Measurements from ENCODE around the gene PDE3A. TPM values are rescaled to one million over a fixed set of nuclear protein-coding genes. Genes with fewer than 3 reads are reported as not detected.

The PDE3A gene
- total RNA-seq, 1 donor, result 1.3 TPM

DNA sequence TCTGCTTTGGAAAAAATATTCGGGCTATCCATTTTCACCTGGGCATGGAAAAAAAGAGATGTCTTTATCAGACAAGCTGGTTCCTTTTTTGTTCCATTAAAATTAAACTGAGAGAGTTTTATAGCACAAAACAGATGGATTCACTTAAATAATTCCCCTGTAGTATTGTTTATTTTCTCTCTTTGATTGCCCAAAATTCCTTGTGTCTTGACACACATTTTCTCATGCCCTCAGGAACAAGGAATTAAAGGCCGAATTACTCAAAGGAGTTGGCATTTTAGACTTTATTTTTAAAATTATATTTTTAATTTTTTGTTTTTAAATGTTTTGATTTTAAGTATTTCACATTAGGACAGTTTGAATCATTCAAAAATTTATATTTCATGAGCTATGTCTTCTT lies 257.2 kb downstream of the PDE3A start:
- H3K4me1 ChIP-seq (ENCODE audit: insufficient read depth, low read length), result no peaks in the 10 kb centered on the region
- H3K4me3 ChIP-seq (ENCODE audit: low read length), result no peak overlapping the region
- no peaks in the 10 kb centered on the region for H3K27me3 ChIP-seq (ENCODE audit: insufficient read depth, low read length)
- no peaks in the 10 kb centered on the region for H3K9me3 ChIP-seq (ENCODE audit: low read depth, low read length)

DNA sequence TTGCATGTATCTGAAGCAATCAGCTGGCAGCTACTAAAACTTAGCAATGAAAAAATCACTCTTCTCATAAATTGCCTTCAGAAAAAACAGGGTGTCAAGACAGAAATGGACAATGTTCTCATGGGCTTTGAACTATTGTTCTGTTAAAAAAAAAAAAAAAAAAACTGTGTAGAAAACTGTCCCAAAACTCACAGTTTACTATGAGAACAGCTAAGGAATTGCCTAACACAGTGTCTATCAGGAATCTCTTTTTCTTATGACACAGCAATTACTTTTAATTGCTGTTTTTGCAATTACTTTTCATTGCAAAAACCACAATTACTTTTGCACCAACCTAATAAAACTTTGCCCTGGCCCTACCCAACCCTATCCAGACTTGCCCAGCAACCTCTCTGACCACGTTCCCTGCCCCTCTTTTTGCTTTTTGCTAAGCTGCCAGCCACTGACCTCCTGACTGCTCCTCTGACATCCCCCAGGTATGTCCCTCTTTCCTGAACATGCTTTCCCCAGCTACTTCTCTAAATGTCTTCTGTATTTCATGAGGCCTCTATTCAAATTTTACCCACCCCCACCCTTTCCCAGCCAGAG lies 258.8 kb downstream of the PDE3A start:
- H3K4me1 ChIP-seq (ENCODE audit: insufficient read depth, low read length), result no peaks in the 10 kb centered on the region
- H3K4me3 ChIP-seq (ENCODE audit: low read length), result no peak overlapping the region
- no peaks in the 10 kb centered on the region for H3K27me3 ChIP-seq (ENCODE audit: insufficient read depth, low read length)
- no peaks in the 10 kb centered on the region for H3K9me3 ChIP-seq (ENCODE audit: low read depth, low read length)

GRCh38 chr12:20628226-20628787 lies 260.0 kb downstream of the PDE3A start:
- H3K27me3 ChIP-seq (ENCODE audit: insufficient read depth, low read length), result no peaks in the 10 kb centered on the region
- H3K4me1 ChIP-seq (ENCODE audit: insufficient read depth, low read length), result no peaks in the 10 kb centered on the region
- no peaks in the 10 kb centered on the region for H3K9me3 ChIP-seq (ENCODE audit: low read depth, low read length)
- H3K4me3 ChIP-seq (ENCODE audit: low read length), result no peak overlapping the region

DNA sequence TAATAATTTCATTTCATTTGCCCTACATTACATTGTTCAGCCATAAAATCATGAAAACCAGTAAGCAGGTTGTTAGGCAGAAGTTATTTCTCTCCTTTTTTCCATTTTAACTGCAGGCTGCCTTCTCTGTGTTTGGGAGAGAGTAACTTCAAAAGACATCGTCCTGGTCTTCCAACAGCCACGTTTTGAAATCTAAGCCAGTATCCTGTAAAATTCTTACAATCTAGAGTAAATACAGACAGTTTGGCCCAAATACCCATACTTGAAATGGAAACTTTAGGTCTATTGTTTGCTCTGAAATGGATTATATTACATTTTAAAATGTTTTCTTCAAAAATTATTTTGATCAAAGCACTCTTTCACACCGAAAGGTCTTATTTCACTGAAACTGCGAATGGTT lies 260.7 kb downstream of the PDE3A start:
- Histone ChIP-seq H3K27me3 (ENCODE audit: insufficient read depth, low read length) (no peaks in the 10 kb centered on the region), H3K9me3 (ENCODE audit: low read depth, low read length) (no peaks in the 10 kb centered on the region), H3K4me3 (ENCODE audit: low read length) (no peak overlapping the region), H3K4me1 (ENCODE audit: insufficient read depth, low read length) (no peaks in the 10 kb centered on the region)

DNA sequence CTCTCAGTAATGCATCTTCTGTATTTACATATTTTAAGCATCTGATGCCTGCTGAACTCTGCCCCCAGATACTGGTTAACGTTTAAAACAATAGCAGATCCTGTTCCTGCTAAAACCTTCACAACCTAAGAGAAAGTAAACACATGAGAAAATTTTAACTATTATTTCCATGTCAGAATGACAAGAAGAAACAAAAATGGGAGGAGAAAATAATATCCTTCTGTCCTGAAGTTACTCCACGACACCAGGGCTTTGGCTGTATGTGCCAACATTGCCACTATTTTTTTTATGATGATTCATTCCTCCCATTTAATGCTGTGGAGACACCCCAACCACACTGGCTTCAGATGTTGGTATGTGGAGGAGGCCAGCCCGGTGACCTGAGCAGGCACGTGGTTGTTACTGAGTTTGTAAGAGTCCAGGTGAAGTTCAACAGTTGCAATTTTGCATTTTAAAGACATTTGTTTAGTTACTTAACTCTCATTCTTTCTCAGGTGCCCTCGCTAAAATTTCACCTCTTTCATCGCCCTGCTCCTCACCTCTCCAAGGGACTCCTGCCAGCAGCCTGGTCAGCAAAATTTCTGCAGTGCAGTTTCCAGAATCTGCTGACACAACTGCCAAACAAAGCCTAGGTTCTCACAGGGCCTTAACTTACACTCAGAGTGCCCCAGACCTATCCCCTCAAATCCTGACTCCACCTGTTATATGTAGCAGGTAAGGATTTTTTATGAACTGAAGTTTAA lies 261.2 kb downstream of the PDE3A start:
- H3K9me3 ChIP-seq (ENCODE audit: low read depth, low read length), result no peaks in the 10 kb centered on the region
- no peaks in the 10 kb centered on the region for H3K27me3 ChIP-seq (ENCODE audit: insufficient read depth, low read length)
- H3K4me3 ChIP-seq (ENCODE audit: low read length), result no peak overlapping the region
- no peaks in the 10 kb centered on the region for H3K4me1 ChIP-seq (ENCODE audit: insufficient read depth, low read length)

DNA sequence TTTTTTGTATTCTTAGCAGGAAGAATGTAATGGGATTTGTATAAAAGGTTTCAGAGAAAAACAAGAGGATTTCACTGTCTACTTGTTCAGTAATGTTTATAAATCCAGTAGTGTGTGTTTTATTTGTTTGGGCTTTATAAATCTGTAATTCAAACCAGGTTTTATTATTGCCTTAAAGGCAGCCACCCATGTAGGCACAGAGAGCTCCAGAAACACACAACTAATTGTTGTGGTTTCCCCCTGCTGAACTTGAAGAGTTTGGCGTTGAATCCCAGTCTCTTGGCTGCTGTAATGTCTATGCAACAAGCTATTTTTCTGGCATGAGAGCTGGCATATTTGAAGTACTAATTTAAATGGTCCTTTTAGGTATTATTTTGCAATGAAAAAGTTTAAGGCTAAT lies 263.4 kb downstream of the PDE3A start:
- no peaks in the 10 kb centered on the region for H3K27me3 ChIP-seq (ENCODE audit: insufficient read depth, low read length)
- H3K4me3 ChIP-seq (ENCODE audit: low read length), result no peak overlapping the region
- no peaks in the 10 kb centered on the region for H3K9me3 ChIP-seq (ENCODE audit: low read depth, low read length)
- no peaks in the 10 kb centered on the region for H3K4me1 ChIP-seq (ENCODE audit: insufficient read depth, low read length)

- Histone ChIP-seq H3K27me3 (ENCODE audit: insufficient read depth, low read length) (no peaks in the 10 kb centered on the region), H3K9me3 (ENCODE audit: low read depth, low read length) (no peaks in the 10 kb centered on the region), H3K4me1 (ENCODE audit: insufficient read depth, low read length) (no peaks in the 10 kb centered on the region), H3K4me3 (ENCODE audit: low read length) (no peak overlapping the region)
Measured at GRCh38 chr12:20641106-20641505, 272.8 kb downstream of the PDE3A start.

DNA sequence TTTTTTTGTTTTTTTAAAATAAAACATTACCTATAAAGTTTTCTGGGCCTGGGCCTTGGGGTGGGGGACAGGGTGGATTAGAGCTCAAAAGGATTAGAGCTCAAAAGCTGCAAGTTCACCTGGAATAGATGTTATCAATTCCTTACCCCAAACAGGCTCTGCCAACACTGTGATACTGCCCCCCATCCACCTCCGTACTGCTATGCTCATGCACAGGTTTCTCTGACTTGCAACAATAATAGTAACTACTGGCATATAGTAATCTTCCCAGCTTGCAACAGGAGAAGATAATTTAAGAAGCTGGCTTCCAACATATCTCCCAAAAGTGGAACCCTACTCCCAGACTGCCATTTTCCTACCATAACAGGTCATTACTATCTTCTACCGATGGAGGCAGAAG lies 275.5 kb downstream of the PDE3A start:
- H3K4me3 ChIP-seq (ENCODE audit: low read length), result no peak overlapping the region
- no peaks in the 10 kb centered on the region for H3K9me3 ChIP-seq (ENCODE audit: low read depth, low read length)
- H3K4me1 ChIP-seq (ENCODE audit: insufficient read depth, low read length), result no peaks in the 10 kb centered on the region
- H3K27me3 ChIP-seq (ENCODE audit: insufficient read depth, low read length), result no peaks in the 10 kb centered on the region

DNA sequence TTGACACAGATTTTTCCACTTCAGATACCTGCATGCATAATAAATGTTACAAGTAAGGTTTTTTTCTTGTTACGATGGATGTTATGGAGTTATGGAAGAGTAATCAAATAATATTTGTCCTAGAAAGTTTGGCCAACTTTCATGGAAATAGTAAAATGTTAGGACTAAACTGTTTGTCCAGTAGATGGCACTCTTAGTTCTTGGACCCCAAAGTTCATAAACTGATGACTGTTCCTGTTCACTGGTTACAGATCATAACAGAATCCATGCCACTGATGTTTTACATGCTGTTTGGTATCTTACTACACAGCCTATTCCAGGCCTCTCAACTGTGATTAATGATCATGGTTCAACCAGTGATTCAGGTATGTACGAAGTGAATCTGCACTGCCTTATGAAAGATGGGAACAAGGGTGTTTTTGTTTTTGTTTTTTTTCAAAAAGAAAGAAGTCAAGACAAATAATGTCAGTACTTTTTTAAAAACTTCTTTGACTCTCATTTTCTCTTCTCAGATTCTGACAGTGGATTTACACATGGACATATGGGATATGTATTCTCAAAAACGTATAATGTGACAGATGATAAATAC lies 278.0 kb downstream of the PDE3A start:
- no peaks in the 10 kb centered on the region for H3K4me1 ChIP-seq (ENCODE audit: insufficient read depth, low read length)

DNA sequence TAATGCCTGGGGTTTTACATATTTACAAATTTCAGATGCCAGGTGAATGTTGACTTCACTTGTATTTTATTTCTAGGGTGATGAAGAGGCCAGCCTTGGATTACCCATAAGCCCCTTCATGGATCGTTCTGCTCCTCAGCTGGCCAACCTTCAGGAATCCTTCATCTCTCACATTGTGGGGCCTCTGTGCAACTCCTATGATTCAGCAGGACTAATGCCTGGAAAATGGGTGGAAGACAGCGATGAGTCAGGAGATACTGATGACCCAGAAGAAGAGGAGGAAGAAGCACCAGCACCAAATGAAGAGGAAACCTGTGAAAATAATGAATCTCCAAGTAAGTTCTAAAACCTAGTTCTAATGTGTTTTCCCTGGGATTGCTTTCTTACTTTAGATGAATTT lies 285.5 kb downstream of the PDE3A start:
- Histone ChIP-seq H3K27me3 (ENCODE audit: insufficient read depth, low read length) (no peaks in the 10 kb centered on the region), H3K9me3 (ENCODE audit: low read depth, low read length) (no peaks in the 10 kb centered on the region), H3K4me3 (ENCODE audit: low read length) (no peak overlapping the region), H3K4me1 (ENCODE audit: insufficient read depth, low read length) (no peaks in the 10 kb centered on the region)

More for the DNA sequence above, 278.0 kb downstream of the PDE3A start:
- Histone ChIP-seq H3K27me3 (ENCODE audit: insufficient read depth, low read length) (no peaks in the 10 kb centered on the region), H3K4me3 (ENCODE audit: low read length) (no peak overlapping the region), H3K9me3 (ENCODE audit: low read depth, low read length) (no peaks in the 10 kb centered on the region)

DNA sequence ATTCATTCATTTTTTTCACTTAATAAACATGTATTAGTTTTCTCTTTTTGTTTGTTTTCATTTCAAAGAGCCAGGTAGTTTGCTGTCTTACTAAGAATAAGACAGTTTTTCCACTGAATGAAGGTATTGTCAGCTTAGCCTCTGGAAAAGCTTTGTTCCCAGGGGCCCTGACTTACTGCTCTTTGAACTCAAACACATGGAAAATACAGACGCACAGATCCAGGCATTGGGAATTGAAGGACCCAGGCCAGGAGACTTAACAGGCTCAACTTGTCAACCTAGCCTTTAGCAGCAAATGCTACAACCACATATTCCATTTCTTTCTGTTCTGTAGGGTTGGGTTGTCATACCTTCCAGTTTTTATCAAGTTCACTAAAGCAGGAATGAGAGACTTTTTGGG lies 288.3 kb downstream of the PDE3A start:
- no peaks in the 10 kb centered on the region for H3K4me1 ChIP-seq (ENCODE audit: insufficient read depth, low read length)
- H3K9me3 ChIP-seq (ENCODE audit: low read depth, low read length), result no peaks in the 10 kb centered on the region
- no peak overlapping the region for H3K4me3 ChIP-seq (ENCODE audit: low read length)
- H3K27me3 ChIP-seq (ENCODE audit: insufficient read depth, low read length), result no peaks in the 10 kb centered on the region

DNA sequence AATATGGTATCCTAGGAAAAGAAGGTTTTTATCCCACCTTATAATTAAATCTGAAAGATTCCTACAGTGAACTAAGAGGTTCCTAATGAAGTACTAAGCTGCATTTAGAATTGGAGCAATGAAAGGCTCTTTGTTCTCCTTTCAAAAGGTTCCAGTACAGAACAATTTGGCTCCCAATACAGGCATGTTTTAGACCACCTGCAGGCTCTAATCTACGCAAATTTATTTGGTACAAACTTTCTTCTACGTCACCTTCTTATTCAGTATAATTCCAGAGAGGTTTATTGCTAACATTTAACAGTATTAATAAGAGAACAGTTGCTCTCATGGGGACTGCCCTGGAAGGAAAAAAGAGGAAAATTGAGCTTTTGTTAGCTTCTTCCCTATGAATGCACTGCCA lies 289.2 kb downstream of the PDE3A start:
- Histone ChIP-seq H3K4me3 (ENCODE audit: low read length) (no peak overlapping the region), H3K27me3 (ENCODE audit: insufficient read depth, low read length) (no peaks in the 10 kb centered on the region), H3K9me3 (ENCODE audit: low read depth, low read length) (no peaks in the 10 kb centered on the region), H3K4me1 (ENCODE audit: insufficient read depth, low read length) (no peaks in the 10 kb centered on the region)

- Histone ChIP-seq H3K4me1 (ENCODE audit: insufficient read depth, low read length) (no peaks in the 10 kb centered on the region), H3K4me3 (ENCODE audit: low read length) (no peak overlapping the region), H3K9me3 (ENCODE audit: low read depth, low read length) (no peaks in the 10 kb centered on the region), H3K27me3 (ENCODE audit: insufficient read depth, low read length) (no peaks in the 10 kb centered on the region)
Measured at GRCh38 chr12:20681334-20681733, 313.0 kb downstream of the PDE3A start.

DNA sequence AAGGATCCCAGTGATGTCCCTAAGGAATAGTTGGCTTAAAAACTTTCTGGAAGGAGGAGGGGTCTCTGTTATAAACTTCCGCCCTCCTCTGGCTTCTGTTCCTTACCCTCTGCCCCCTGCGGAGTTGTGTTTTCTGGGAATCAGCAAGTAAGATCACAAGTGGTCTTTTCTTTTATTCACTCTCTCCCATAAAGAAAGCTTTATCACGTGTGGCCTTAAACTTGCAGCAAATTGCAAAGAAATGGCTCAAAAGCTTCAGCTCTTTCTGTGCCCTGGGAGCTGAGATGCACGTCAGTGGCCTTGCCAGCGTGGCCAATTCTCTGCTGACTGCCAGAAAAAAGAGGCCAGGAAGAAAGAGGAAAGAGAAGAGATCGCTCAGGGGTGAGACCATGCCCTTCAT lies 326.9 kb downstream of the PDE3A start, which contains the start of gene SLCO1C1:
SLCO1C1 (plus strand) TSS at position 101 of the 400 bp plus-strand sequence. CDS start 4,245 bp downstream, outside the sequence.
- Histone ChIP-seq H3K9me3 (ENCODE audit: low read depth, low read length) (no peaks in the 10 kb centered on the region), H3K27me3 (ENCODE audit: insufficient read depth, low read length) (no peaks in the 10 kb centered on the region), H3K4me3 (ENCODE audit: low read length) (no peak within 1 kb of the TSS), H3K4me1 (ENCODE audit: insufficient read depth, low read length) (no peaks in the 10 kb centered on the region)

DNA sequence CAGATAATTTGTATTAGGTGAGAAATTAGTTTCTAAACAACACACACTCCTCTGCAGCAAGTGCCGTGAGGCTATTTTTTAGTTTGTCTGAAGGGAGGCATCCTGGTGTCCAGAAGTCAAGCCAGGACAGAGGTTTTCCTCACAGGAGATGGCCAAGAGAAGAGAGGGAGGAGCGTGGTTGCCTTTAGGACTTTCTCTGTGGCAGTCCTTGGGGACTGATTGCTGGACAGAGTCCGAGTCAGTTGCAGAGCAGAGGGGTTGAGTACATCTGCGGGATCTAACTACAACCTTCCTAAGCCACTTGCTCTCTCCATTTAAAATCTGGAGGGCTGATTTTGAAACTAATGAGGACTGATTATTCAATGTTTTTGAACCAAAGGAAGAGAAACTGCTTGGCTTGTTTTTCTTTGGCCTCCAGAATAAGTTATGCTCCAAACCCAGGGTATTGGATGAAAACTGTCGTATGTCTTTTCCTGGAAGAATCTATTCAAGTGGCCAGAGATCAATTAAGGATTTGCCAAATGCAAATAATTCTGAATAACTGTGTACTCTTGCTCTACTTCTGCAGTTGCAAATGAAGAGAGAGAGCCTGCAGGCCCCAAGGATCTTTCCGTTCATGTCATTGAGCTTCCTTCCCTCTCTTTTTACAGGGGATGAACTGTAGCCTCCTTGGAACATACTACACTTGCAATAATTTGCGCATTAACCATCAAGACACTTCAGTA lies 328.0 kb downstream of the PDE3A start:
- no peaks in the 10 kb centered on the region for H3K27me3 ChIP-seq (ENCODE audit: insufficient read depth, low read length)
- H3K9me3 ChIP-seq (ENCODE audit: low read depth, low read length), result no peaks in the 10 kb centered on the region
- H3K4me3 ChIP-seq (ENCODE audit: low read length), result no peak overlapping the region
- H3K4me1 ChIP-seq (ENCODE audit: insufficient read depth, low read length), result no peaks in the 10 kb centered on the region

Data from mononuclear cell (primary cell).